Measurements from ENCODE around the gene LARGE1.

The LARGE1 gene

DNA sequence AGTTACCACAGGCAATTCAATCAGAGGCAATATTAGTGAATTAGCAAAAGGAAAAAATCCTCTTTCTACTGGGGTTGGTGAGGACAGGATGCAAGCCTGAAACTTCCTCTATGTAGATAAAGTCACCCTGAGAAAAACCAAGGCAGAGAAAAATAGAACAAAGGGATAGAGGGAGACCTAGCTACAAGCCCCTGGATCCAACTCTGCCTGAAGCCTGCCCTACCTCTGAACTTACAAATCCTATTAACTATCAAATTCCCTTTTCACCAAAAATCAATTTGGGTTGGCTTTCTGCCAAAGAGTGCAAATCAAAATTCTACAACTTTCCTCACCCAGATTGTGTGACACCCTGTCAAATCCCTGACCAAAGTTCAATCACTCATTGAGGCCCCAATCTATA, 161.3 kb downstream of the LARGE1 start:
- DNase-seq, result no peak

- DNase-seq, result no peak
Measured at GRCh38 chr22:33757802-33758483, 162.3 kb downstream of the LARGE1 start.

- DNase-seq, result no peak
Measured at GRCh38 chr22:33757041-33757801, 163.1 kb downstream of the LARGE1 start.

GRCh38 chr22:33756508-33756949, 163.7 kb downstream of the LARGE1 start:
- no peak for DNase-seq

- no peak for DNase-seq
Measured at GRCh38 chr22:33748714-33749113, 171.6 kb downstream of the LARGE1 start.

DNA sequence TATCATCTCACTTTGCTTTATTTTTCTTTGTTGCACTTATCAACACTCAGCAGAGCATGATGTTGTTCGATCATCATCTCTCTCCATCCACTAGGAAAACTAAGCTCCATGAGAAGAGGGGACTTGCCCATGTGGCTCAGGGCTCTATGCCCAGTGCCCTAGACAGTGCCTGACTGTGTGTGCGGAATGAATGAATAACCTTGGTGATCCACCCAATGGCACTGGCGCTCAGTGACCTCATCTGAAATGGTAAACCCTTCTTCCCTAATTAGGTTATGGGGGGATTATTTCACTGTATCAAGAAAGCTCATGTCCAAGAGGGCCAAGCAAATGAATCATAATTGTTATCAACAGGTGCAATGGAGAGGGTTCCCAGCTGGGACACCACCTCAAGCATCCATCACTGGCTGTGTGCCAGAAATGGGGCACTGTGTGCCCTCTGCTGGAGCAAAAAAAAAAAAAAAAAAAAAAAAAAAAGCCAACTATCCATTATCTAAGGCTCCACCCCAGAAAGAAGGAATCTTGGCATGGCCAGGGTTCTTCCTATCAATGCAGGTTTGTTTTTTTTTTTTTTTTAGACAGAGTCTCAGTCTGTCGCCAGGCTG, 172.6 kb downstream of the LARGE1 start:
- DNase-seq, result no peak

GRCh38 chr22:33747029-33747428, 173.2 kb downstream of the LARGE1 start:
- no peak for DNase-seq

- DNase-seq, result no peak
Measured at GRCh38 chr22:33746501-33746928, 173.8 kb downstream of the LARGE1 start.

- DNase-seq, result no peak
Measured at GRCh38 chr22:33745501-33745900, 174.8 kb downstream of the LARGE1 start.

GRCh38 chr22:33743756-33744155, 176.5 kb downstream of the LARGE1 start:
- no peak for DNase-seq

DNA sequence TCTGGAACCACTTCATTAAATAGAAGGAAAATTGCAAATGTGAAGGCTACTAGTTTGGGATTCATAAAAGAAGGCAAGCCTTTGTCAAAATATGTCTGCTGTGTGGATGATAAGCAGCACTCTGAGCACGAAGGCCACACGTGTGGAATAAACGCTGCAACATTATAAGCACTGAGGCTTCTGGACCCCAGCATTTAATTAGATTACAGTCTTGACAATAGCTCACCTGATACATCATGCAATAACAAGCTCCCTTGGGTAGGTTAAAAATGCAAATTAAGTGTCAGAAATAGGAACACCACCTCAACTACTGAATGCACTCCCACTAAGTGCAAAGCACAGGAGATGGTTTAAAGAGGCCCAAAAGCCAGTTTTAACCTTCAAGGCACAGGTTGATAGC, 179.3 kb downstream of the LARGE1 start:
- DNase-seq, result no peak

- no peak for DNase-seq
Measured at GRCh38 chr22:33739516-33739915, 180.8 kb downstream of the LARGE1 start.

DNA sequence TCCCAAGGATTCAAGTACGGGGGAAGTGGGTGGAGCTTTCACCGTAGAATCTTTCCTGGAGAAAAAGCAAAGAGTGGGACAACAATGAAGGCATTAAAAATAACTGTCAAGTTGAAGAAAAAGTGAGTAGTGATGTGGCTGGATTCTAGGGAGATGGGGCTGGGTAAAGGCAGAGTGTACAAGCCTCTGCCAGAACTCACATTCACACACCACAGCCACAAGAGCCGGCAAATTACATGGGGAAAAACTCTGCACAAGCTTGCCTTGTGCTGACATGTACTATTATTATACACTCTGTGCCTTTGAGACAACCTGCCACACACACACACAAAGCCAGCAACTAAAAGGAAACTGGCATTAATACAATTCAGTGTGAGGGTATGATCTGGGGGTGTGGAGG, 182.6 kb downstream of the LARGE1 start:
- no peak for DNase-seq

DNA sequence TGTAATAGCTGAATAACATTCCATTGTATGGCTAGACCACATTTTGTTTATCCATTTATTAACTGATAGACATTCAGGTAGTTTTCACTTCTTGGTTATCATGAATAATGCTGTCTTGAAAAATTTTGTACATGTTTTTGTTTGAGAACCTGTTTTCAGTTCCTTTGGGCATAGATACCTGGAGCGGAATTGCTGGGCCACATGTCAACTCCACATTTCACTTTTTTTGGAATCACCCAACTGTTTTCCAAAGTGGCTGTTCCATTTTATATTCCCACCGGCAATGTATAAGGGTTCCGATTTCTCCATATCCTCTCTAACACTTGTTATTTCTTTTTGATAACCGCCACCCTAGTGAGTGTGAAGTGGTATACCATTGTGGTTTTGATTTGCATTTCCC, 184.3 kb downstream of the LARGE1 start:
- no peak for DNase-seq

DNA sequence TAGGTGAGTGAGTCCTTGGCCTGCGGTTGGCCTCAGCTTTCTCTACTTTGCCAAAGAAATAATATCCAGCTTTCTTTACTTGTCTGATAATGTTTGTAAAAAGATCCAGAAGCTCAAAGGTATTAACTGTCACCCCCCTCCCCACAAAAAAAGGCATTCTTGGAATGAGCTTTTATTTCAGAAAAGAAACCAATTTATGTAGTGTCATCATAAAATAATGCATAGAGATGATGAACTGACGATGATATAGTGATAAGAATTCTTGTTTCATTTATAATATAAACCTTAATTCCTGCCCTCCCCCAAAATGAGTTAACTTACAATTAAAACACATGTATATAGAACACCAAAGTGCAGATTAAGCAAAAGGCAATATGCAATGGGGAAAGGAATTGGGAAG, 191.4 kb downstream of the LARGE1 start:
- DNase-seq, result no peak

DNA sequence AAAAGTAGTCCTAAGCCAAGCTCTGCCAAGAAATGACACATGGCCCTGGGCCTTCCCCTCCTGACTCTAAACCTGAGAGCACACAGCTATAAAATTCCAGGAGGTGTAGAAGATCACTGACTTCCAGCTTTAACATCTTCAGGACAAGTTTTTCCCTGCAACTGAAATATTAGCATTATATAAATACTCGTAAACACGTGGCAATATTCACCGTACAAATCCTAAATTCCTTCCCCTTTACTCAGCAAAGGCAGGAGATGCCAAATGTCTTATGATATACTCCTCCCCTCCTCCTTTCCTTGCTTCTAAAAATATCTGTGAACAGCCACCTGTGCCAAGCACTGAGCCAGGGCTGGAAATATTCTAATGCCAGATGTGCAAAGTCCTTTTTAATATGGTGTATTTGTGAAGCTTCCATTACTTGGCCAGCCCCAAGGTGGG, 194.0 kb downstream of the LARGE1 start:
- DNase-seq, result no peak

DNA sequence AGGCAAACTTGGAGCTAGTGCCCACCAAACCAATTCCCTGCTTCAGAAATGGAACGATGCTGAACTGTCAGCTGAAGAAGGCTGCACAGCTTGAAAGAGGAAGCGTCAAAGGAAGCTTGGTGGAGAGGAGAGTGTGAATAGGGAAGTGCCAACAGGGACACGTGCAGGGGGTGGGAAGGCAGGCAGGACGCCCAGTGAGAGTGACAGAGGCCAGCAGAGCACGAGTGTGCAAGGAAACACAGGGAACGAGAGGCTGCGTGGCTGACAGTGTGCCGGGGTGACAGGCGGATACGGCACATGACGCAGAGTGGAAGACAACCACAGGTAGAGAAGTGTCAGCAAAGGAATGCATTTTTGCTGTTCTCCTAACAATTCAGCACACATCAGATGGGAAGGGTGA, 196.4 kb downstream of the LARGE1 start:
- DNase-seq, result no peak

DNA sequence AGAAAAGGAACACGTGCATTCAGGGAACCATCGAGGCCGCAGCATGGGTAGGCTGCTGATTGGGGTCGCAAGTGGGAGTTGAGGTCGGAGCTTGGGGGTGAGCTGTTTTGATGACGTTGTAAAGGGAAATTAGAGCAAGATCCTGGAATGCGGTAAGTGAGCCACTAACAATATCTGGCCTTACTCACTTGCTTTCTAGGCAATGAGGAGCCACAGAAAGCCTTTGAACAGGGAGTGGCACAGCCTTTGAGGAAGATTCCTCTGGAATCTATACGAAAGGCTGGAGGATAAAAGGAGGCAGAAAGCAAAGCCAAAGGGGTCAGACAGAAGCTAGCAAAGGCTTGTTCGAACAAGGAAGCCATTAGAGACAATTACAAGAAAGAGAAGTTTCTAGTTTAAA, 197.5 kb downstream of the LARGE1 start:
- DNase-seq, result no peak

- no peak for DNase-seq
Measured at GRCh38 chr22:33720166-33720878, 200.0 kb downstream of the LARGE1 start.

- DNase-seq, result no peak
Measured at GRCh38 chr22:33717694-33718396, 202.4 kb downstream of the LARGE1 start.

DNA sequence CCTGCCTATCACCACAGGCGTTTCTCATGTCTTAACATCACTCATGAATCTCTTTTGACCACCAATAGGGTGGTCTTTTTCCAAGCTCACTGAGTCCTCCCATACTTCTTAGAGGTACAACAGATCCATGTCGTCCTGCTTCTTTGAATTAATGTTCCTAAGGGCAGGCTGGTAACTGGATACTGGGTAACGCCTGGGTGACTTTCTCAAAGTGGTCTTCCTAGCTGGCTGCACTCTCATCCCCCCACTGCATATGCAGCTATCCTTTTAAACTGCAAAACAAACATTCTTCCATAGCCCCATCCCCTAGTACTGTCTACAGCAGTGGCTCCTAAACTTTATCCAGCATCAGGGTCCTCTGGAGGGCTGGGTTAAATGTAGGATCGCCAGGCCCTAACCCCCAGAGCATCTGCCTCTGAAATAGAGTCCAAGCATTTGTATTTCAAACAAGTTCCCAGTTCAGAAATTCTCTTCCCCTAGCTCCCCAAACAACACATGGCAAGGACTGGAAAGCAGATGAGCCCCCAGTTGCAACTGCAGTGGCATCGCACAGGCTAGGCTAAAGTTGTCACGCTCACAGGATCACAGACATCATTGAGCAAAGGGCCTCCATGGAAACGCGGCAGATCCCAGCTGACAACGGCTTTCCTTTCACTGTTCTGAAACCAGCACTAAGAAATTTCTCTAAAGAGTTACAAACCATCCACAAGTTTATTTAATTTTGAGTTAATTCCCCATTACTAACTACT, 204.9 kb downstream of the LARGE1 start:
- no peak for DNase-seq

- DNase-seq, result no peak
Measured at GRCh38 chr22:33710326-33710725, 209.9 kb downstream of the LARGE1 start.

All from CD4-positive, alpha-beta T cell treated with Interleukin-4 for 4 hours (primary cell).